GM12892 (cell line): ENCODE measurements around the gene PKHD1.
"Not testable (repeated sequence)": the region's sequence is repeated elsewhere in the genome, so short reads cannot be mapped to it uniquely, and the experiment has no call there.

Source experiments
- DNase-seq: peaks from one replicate; pipeline ENCODE4 v3.0.0; 2011; ENCODE audit not compliant: insufficient read length
- FAIRE-seq: peaks from 2 replicates; lab custom pipeline; 2011; peaks lifted over from hg19 to GRCh38; lab: Jason Lieb, UNC
- POLR2A ChIP-seq: IDR thresholded peaks from 2 replicates; pipeline ENCODE4 v1.6.1; 2011; ENCODE audit warnings: low read depth, low read length, control low read depth
- POLR2AphosphoS5 ChIP-seq: IDR thresholded peaks from 2 replicates; pipeline ENCODE4 v1.6.1; 2011; ENCODE audit warnings: low read depth, low read length, control low read depth
- TAF1 ChIP-seq: IDR thresholded peaks from 2 replicates; pipeline ENCODE4 v1.6.1; 2011; ENCODE audit warnings: low read depth, mild to moderate bottlenecking, control low read depth, low read length, borderline replicate concordance

Gene PKHD1

DNA sequence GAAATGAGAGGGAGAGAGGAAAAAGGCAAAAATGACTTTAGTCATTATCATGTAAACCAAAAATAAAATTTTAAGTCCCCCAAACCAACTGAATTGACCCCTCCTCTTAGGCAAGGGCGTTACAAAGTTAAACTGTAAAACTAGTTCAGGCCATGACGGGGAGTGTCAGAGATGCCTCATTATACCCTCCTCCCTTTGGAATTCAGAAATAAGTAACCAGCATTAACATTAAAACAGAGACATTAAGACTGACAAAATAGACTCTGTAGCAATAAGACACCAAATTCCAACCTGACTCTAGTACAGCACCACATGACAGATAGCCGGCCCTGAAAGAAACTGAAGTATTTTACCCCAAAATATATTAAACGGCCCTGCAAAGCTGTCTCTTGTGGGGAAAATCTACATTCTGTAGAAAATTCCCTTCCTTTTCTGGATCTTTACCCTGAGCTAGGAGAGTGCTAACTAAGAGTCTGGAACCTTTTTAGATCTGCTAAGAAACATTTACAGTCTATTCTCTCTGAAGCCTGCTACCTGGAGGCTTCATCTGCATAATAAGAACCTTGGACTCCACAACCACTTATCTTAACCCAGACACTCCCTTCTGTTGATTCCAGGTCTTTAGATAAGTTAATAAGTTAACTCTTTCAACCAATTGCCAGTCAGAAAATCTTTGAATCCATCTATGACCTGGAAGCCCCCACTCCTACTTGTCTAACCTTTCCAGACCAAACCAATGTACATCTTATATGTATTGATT lies 150.7 kb downstream of the PKHD1 start:
- DNase-seq (no peak), FAIRE-seq (no peak)
- TF ChIP-seq POLR2AphosphoS5 = no peak

DNA sequence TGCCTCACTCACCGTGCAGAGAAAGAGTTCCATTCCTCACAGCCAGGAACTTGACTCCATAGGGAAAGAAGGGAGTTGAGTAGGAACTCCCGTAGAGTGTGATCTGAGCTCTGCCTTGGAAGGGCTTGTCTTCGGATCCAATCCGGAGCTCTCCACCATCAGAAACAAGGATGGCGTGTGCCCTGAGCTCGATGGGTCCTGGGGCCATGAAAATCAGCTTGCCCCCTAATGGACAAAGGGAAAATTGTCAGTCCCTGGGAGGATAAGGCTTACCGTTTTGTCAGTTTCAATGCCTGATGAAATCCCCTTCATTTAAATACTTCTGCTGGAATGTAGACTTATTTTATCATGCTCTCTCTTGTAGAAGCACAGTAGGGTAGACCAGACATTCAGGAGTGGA lies 153.3 kb downstream of the PKHD1 start:
- no peak for FAIRE-seq
- no peak for TF ChIP-seq TAF1
- DNase-seq = no peak

- FAIRE-seq = no peak
- no peak for TF ChIP-seq TAF1
- no peak for TF ChIP-seq POLR2AphosphoS5
- no peak for TF ChIP-seq POLR2A
These were observed 154.5 kb downstream of the PKHD1 start for GRCh38 chr6:51932956-51933355.

GRCh38 chr6:51930602-51931001 lies 156.8 kb downstream of the PKHD1 start:
- DNase-seq (no peak), FAIRE-seq (peak; percentile 44)
- TF ChIP-seq POLR2A (no peak), TAF1 (no peak), POLR2AphosphoS5 (no peak)

More at GRCh38 chr6:51932956-51933355, 154.5 kb downstream of the PKHD1 start:
- no peak for DNase-seq

DNA sequence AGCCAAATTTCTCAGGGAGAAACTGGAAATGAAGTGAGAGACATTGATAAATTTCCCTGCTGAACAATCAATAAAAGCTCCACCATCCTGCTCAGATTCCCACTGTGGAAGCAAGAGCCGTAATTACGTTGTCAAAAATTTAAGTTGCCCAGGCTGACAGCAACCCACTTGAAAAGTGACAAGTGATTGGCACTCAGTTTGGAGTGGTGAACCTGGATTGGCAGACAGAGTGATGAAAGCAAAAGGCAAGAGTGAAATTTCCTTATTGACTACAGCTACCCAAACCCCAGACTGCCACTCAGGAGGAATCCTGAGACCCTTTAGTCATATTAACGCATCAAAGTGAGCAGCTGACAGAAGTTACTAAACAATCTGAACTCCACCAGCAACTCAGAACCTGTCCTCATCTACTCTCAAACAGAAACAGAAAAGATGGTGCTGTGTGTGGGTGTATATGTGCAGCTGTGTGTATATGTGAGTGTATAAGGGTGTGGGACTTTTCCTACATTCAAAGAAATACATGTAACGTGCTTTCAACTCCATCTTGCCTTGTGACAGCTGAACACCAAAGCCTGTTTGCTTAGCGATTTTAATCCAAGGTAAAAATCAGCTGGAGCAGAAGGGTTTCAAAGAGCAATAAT lies 157.4 kb downstream of the PKHD1 start:
- DNase-seq = no peak
- peak; percentile 74 for FAIRE-seq
- TF ChIP-seq TAF1 (no peak), POLR2AphosphoS5 (no peak), POLR2A (no peak)

DNA sequence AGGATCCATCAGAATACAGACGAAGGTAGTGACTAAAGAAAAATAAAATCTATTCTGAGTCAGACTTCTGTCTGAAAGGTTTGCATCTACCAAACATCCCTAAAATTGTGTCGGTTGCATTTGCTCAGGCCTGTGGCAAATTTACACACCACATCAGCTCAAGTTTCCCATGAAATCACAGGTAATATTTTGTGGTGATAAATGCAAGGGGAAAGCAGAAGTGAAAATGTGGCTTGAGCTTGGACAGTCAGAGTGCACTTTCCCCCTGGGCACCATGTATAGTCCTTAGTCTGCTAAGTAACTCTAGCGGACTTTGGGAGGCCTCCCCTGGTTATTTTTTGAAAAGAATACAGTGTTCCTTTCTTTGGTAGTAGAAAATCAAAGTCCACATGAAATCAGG lies 159.1 kb downstream of the PKHD1 start:
- FAIRE-seq (peak; percentile 89), DNase-seq (no peak)
- TF ChIP-seq POLR2AphosphoS5 (no peak), TAF1 (no peak), POLR2A (no peak)

DNA sequence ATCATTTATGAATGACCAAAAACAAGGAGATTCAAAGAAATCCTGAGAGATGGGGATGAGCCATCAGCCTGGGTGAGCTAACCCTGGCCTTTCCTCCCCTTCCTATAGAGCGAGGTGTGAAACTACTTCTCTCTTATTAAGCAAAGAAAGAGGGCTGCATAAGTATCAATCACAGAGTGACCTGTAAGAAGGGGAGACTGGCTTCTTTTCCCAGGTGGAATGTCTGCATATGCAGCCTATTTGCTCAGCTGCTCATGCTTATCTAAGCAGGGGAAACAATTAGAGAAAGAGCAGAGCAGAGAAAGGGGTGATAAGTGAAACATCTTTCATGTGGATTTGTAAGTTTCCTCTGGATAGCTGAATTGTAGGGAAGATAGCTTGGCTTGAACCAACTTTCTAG lies 160.0 kb downstream of the PKHD1 start:
- TF ChIP-seq TAF1 (no peak), POLR2AphosphoS5 (no peak), POLR2A (no peak)
- DNase-seq (no peak), FAIRE-seq (no peak)

GRCh38 chr6:51926125-51926524 lies 161.3 kb downstream of the PKHD1 start:
- DNase-seq (no peak), FAIRE-seq (no peak)
- no peak for TF ChIP-seq TAF1
- no peak for TF ChIP-seq POLR2A
- no peak for TF ChIP-seq POLR2AphosphoS5

GRCh38 chr6:51922479-51922878 lies 164.9 kb downstream of the PKHD1 start:
- not testable (repeated sequence) for DNase-seq, FAIRE-seq

DNA sequence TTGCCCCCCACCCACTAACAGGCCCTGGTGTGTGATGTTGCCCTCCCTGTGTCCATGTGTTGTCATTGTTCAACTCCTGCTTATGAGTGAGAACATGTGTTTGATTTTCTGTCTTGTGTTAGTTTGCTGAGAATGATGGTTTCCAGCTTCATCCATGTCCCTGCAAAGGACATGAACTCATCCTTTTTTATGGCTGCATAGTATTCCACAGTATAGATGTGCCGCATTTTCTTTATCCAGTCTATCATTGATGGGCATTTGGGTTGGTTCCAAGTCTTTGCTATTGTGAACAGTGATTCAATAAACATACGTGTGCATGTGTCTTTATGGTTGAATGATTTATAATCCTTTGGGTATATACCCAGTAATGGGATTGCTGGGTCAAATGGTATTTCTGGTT lies 169.1 kb downstream of the PKHD1 start:
- DNase-seq, FAIRE-seq: not testable (repeated sequence)

DNA sequence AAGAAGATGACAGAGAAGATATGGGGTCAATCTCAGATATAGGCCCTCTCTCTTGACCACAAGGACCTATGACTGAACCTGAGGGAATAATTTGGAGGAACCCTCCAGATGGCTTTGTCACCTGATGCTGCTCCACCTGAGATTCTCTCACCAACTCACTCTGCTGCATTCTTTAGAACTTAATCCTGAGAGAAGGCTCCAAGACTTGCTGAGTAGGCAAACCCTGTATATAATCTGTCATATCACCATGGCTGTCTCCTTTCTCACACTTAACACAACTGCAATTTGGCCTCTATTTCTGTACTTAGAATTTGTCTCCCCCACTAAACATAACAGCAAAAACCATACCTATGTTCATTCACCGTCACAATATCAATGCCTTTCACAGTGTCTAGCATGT lies 172.3 kb downstream of the PKHD1 start:
- TF ChIP-seq POLR2A = no peak
- no peak for TF ChIP-seq POLR2AphosphoS5
- no peak for TF ChIP-seq TAF1
- no peak for DNase-seq
- no peak for FAIRE-seq

- TF ChIP-seq TAF1 (no peak), POLR2A (no peak), POLR2AphosphoS5 (no peak)
- DNase-seq = no peak
- no peak for FAIRE-seq
These were observed 174.1 kb downstream of the PKHD1 start for GRCh38 chr6:51913265-51913664.

DNA sequence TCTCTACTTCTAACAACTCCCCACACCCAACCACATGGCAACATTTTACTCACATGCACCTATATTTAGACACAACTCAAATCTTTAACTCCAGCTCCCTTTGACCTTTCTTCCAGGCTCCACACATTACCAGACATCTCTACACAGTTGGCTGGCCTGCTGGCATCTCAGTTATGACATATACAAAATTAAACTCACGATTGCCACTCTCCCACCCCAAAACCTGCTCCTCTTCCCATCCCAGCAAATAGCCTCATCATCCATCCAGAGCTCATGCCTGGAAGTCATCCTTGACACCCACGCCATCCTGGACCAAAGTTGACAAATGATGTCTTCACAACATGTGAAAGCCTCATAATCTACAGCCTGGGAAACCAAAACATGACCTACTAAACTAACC lies 176.6 kb downstream of the PKHD1 start:
- TF ChIP-seq POLR2AphosphoS5 (no peak), TAF1 (no peak), POLR2A (no peak)
- FAIRE-seq (no peak), DNase-seq (no peak)
